Psoas muscle (tissue), 8 donors: ENCODE data around the gene DPM3. TPM values are rescaled to one million over a fixed set of nuclear protein-coding genes. Genes with fewer than 3 reads are reported as not detected.
"Not testable (repeated sequence)": the region's sequence is repeated elsewhere in the genome, so short reads cannot be mapped to it uniquely, and the experiment has no call there.

Experiments
- ATAC-seq, 4 donors: fragments of 200-7000 bp; cut with Tn5 transposase; one replicate each; pipeline ENCODE4 v1.9.1; 2020; ENCODE audit warnings: moderate library complexity in 3 of 4, mild to moderate bottlenecking in 2 of 4
- DNase-seq, 2 donors: peaks; one replicate each; pipeline ENCODE4 v3.0.0-alpha.2; 2020
- H3K27ac ChIP-seq: fragments of 200-600 bp; one replicate; pipeline ENCODE4 v1.8.0; 2022
- H3K27me3 ChIP-seq, 3 donors: fragments of 200-600 bp in 1 of 3; one replicate each; pipeline versions ENCODE4 v1.6.1 to v1.8.0; 2013 to 2022; ENCODE audit warnings: low read length in 2 of 3, mild to moderate bottlenecking in 2 of 3, moderate library complexity in 1 of 3; ENCODE audit not compliant: insufficient read depth in 3 of 3
- H3K36me3 ChIP-seq, 2 donors: fragments of 200-600 bp in 1 of 2; one replicate each; pipeline versions ENCODE4 v1.6.1 to v1.8.0; 2013 to 2022; ENCODE audit warnings: low read depth in 1 of 2, mild to moderate bottlenecking in 1 of 2, moderate library complexity in 1 of 2; ENCODE audit not compliant: insufficient read depth in 1 of 2
- H3K4me1 ChIP-seq: fragments of 200-600 bp; one replicate; pipeline ENCODE4 v1.8.0; 2022
- H3K4me3 ChIP-seq: fragments of 200-600 bp; one replicate; pipeline ENCODE4 v1.8.0; 2022; ENCODE audit warnings: mild to moderate bottlenecking
- H3K9me3 ChIP-seq: fragments of 200-600 bp; one replicate; pipeline ENCODE4 v1.8.0; 2022
- WGBS, 3 donors: extraction: QIAGEN DNeasy Blood & Tissue Kit; methylation state at CpG; one replicate each; pipeline versions ENCODE4 v1.1.6 to v1.1.7; 2013; 5-methylcytosine and 5-hydroxymethylcytosine counted together
- intact Hi-C, 2 donors: fragments of 100-400 bp; cut with DNase I; formaldehyde crosslinking; loops; one replicate each; pipeline versions ENCODE4 v1.11.0 to v1.14.2; 2022
- long read RNA-seq, 2 donors: library from polyadenylated mRNA; unstranded; transcript quantifications; one replicate each; pipeline ENCODE4 v2.0.0, GENCODE V29; 2021
- polyA plus RNA-seq, 3 donors: library from polyadenylated mRNA; stranded (reverse); fragments of 200-250 nt; gene quantifications; one replicate each; pipeline ENCODE4 v1.2.3, GENCODE V29; 2013
- total RNA-seq, 4 donors: library from RNA; stranded (reverse); fragmentation: NEBNext Ultra II Directional in 2 of 4; extraction: Animal tissue kit (Norgen Biotek cat#: 25700) in 2 of 4; gene quantifications; one replicate each; pipeline versions ENCODE4 v1.2.1 to v1.2.4, GENCODE V29; 2021 to 2023
- TF ChIP-seq, protein P1 (sequence below): fragments of 200-600 bp; IDR thresholded peaks from one replicate; pipeline ENCODE4 v1.8.0; 2022; ENCODE audit warnings: antibody characterized with exemption
- donor health status: healthy with polysubstance abuse.
- donor health status: DM: no; HTN: no; CAD: no; lungs with moderate emphysema.
- donor health status: Bipolar disorder and iron deficiency.
- donor health status: healthy.
- donor health status: DM: yes; HTN: yes; CAD: no.
- donor health status: DM: no; HTN: no; CAD: no.
- donor health status: DM: no; HTN: no; CAD: no.
- donor health status: DM: yes; HTN: yes; CAD: no.

DPM3 gene, protein sequence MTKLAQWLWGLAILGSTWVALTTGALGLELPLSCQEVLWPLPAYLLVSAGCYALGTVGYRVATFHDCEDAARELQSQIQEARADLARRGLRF
- total RNA-seq (10 to 100 TPM; 47.0 to 54.5 (median 50.0) TPM), polyA plus RNA-seq (100 to 1,000 TPM; 110 to 123 (median 122) TPM)
- long read RNA-seq, donor 1, transcript DPM3-202 (1 exons, 517 nt) = major isoform, 5 of 12 reads
- long read RNA-seq, donor 1, partial matches to known transcripts = 0 of 12 reads
- long read RNA-seq, donor 1, other reads (novel, unspliced or antisense) = 0 of 12 reads
- long read RNA-seq, donor 2, transcript DPM3-203 (2 exons, 409 nt) = major isoform, 8 of 15 reads
- long read RNA-seq, donor 2, partial matches to known transcripts = 0 of 15 reads
- long read RNA-seq, donor 2, other reads (novel, unspliced or antisense) = 0 of 15 reads

- H3K4me3 ChIP-seq = peak within 1 kb of the TSS; percentile 95
- peak; percentile 66 to 83 (median 73) for ATAC-seq
- peaks cover 0 to 11% of the 10 kb centered on the region in 2 donors for H3K36me3 ChIP-seq
- peak; percentile 91 to 95 for DNase-seq
- WGBS, 3 donors = 1% methylated on average over 37 to 42 of the region's 42 CpGs
- peaks cover 0 to 3% (median 0%) of the 10 kb centered on the region in 3 donors for H3K27me3 ChIP-seq
- intact Hi-C loops = no loop called here
- H3K9me3 ChIP-seq = no peaks in the 10 kb centered on the region
- TF ChIP-seq, protein P1, sequence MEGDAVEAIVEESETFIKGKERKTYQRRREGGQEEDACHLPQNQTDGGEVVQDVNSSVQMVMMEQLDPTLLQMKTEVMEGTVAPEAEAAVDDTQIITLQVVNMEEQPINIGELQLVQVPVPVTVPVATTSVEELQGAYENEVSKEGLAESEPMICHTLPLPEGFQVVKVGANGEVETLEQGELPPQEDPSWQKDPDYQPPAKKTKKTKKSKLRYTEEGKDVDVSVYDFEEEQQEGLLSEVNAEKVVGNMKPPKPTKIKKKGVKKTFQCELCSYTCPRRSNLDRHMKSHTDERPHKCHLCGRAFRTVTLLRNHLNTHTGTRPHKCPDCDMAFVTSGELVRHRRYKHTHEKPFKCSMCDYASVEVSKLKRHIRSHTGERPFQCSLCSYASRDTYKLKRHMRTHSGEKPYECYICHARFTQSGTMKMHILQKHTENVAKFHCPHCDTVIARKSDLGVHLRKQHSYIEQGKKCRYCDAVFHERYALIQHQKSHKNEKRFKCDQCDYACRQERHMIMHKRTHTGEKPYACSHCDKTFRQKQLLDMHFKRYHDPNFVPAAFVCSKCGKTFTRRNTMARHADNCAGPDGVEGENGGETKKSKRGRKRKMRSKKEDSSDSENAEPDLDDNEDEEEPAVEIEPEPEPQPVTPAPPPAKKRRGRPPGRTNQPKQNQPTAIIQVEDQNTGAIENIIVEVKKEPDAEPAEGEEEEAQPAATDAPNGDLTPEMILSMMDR = no peak
- peaks cover 16% of the 10 kb centered on the region for H3K4me1 ChIP-seq
- peak within 1 kb of the TSS; percentile 89 for H3K27ac ChIP-seq
Observed at GRCh38 chr1:155139895-155140629, at the start of gene DPM3. Gene DPM3, minus strand, starts transcription at chr1:155140531. Its CDS starts 291 bp downstream, at chr1:155140240.

DNA sequence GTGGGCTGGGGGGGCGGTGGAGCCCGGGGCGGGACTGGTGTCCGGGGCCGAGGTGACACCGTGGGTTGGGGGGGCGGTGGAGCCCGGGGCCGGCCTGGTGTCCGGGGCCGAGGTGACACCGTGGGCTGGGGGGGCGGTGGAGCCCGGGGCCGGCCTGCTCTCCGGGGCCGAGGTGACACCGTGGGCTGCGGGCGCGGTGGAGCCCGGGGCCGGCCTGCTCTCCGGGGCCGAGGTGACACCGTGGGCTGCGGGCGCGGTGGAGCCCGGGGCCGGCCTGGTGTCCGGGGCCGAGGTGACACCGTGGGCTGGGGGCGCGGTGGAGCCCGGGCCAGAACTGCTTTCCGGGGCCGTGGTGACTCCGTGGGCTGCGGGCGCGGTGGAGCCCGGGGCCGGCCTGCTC, 49.6 kb upstream of the DPM3 start:
- H3K27ac ChIP-seq, ATAC-seq, H3K4me3 ChIP-seq, H3K9me3 ChIP-seq, H3K27me3 ChIP-seq, intact Hi-C loops, H3K36me3 ChIP-seq, DNase-seq: not testable (repeated sequence)
- H3K4me1 ChIP-seq = peaks cover 19% of the 10 kb centered on the region
- WGBS, 3 donors = 92 to 96% (median 93%) methylated on average over 21 to 25 of the region's 45 CpGs

GRCh38 chr1:155188268-155188667, 47.9 kb upstream of the DPM3 start:
- ATAC-seq = no peak
- no peaks in the 10 kb centered on the region for H3K9me3 ChIP-seq
- no peaks in the 10 kb centered on the region for H3K36me3 ChIP-seq
- H3K27ac ChIP-seq = no peak overlapping the region
- H3K27me3 ChIP-seq = no peaks in the 10 kb centered on the region
- TF ChIP-seq, protein P1 = no peak
- intact Hi-C loops = no loop called here
- H3K4me1 ChIP-seq = peaks cover 13% of the 10 kb centered on the region
- peak in 1 of 2 donors; percentile 36 for DNase-seq
- H3K4me3 ChIP-seq = no peak overlapping the region
- WGBS, 3 donors = 87 to 89% (median 88%) methylated on average over 6 to 14 of the region's 14 CpGs

DNA sequence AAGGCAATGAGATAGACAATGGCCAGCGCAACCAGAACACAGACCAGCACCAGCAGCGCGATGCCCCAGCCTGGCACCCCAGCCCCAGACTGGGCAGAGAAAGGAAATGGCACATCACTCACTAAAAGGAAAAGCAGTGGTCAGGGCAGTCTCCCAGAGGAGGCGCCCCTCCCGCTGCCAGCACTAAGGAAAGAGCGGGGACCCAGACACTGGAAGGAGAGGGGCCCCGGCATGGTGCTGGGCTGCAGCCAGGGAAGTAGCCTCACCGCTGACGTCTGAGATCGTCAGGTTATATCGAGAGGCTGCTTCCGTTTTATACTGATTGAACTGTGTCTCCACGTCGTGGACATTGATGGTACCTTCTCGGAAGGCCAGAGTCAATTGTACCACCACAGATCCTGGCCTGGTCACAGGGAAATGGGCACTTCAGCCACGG, 47.1 kb upstream of the DPM3 start:
- Histone ChIP-seq H3K27me3 (no peaks in the 10 kb centered on the region), H3K36me3 (no peaks in the 10 kb centered on the region), H3K27ac (no peak overlapping the region), H3K4me1 (peaks cover 10% of the 10 kb centered on the region), H3K4me3 (no peak overlapping the region), H3K9me3 (no peaks in the 10 kb centered on the region)
- DNase-seq (peak in 1 of 2 donors; percentile 28), ATAC-seq (no peak)
- WGBS, 3 donors = 80 to 82% (median 81%) methylated on average over 16 of the region's 16 CpGs
- intact Hi-C loops = no loop called here
- TF ChIP-seq, protein P1 = no peak

GRCh38 chr1:155186794-155187455, 46.6 kb upstream of the DPM3 start:
- H3K9me3 ChIP-seq = no peaks in the 10 kb centered on the region
- H3K4me1 ChIP-seq = peaks cover 10% of the 10 kb centered on the region
- H3K27me3 ChIP-seq = no peaks in the 10 kb centered on the region
- 83 to 86% (median 84%) methylated on average over 14 of the region's 14 CpGs for WGBS, 3 donors
- no peak overlapping the region for H3K27ac ChIP-seq
- no peak overlapping the region for H3K4me3 ChIP-seq
- intact Hi-C loops = no loop called here
- no peak for ATAC-seq
- H3K36me3 ChIP-seq = no peaks in the 10 kb centered on the region
- TF ChIP-seq, protein P1 = no peak
- DNase-seq = no peak
